B cell (primary cell): ENCODE data around the gene IL1RL2. TPM values are rescaled to one million over a fixed set of nuclear protein-coding genes. Genes with fewer than 3 reads are reported as not detected.

ENCODE experiments used
- ATAC-seq: fragments of 200-7000 bp; cut with Tn5 transposase; one replicate; pipeline ENCODE4 v1.10.0; 2021; ENCODE audit warnings: low read depth, mild to moderate bottlenecking, moderate number of reproducible peaks, moderate library complexity
- CTCF ChIA-PET: fragments of 350-600 bp; sonication (Branson Sonifier 250); formaldehyde crosslinking; loops from one replicate; lab custom pipeline; 2021; ENCODE audit warnings: antibody characterized with exemption, inconsistent platforms; lab: Charles Lee
- POLR2A ChIA-PET: fragments of 350-600 bp; sonication (Branson Sonifier 250); formaldehyde crosslinking; loops from one replicate; lab custom pipeline; 2021; ENCODE audit warnings: antibody characterized with exemption; lab: Charles Lee
- DNase-seq: peaks from one replicate; pipeline ENCODE4 v3.0.0; 2013
- H2AFZ ChIP-seq: 2 replicates; pipeline ENCODE4 v1.6.1; 2012; ENCODE audit warnings: mild to moderate bottlenecking, low read depth, low read length; ENCODE audit not compliant: insufficient read depth, poor library complexity, severe bottlenecking
- H3K27ac ChIP-seq, 2 donors: 1 replicate in 1 of 2; 2 replicates in 1 of 2; pipeline ENCODE4 v1.5.1; 2012 to 2013; ENCODE audit warnings: low read length in 2 of 2, mild to moderate bottlenecking in 2 of 2, moderate library complexity in 1 of 2
- H3K27me3 ChIP-seq, 4 experiments: fragments of 200-600 bp in 1 of 4; sonication (generic) in 1 of 4; replicated peaks in 1 of 4; 1 replicate in 2 of 4; 2 replicates in 2 of 4; pipeline versions ENCODE4 v1.6.1 to v1.7.0; 2013 to 2016; ENCODE audit warnings: low read length in 3 of 4, mild to moderate bottlenecking in 2 of 4, mixed read lengths in 1 of 4, moderate library complexity in 1 of 4; ENCODE audit not compliant: insufficient read depth in 4 of 4, control insufficient read depth in 3 of 4; ENCODE audit errors: control extremely low read depth in 1 of 4
- H3K36me3 ChIP-seq, 2 experiments: replicated peaks in 1 of 2; 1 replicate in 1 of 2; 2 replicates in 1 of 2; pipeline versions ENCODE4 v1.6.1 to v1.7.1; 2013; ENCODE audit warnings: low read length in 1 of 2; ENCODE audit not compliant: insufficient read depth in 2 of 2, control insufficient read depth in 1 of 2; ENCODE audit errors: control extremely low read depth in 1 of 2, extremely low read depth in 1 of 2
- H3K4me1 ChIP-seq, 2 donors: fragments of 200-600 bp in 1 of 2; sonication (generic) in 1 of 2; 1 replicate in 1 of 2; 2 replicates in 1 of 2; pipeline versions ENCODE4 v1.5.1 to v1.6.1; 2013 to 2017; ENCODE audit warnings: low read length in 2 of 2; ENCODE audit not compliant: control insufficient read depth in 2 of 2, insufficient read depth in 2 of 2
- H3K4me2 ChIP-seq: replicated peaks from 2 replicates; pipeline ENCODE3; 2012; ENCODE audit warnings: mild to moderate bottlenecking, low read depth, low read length; ENCODE audit not compliant: poor library complexity, severe bottlenecking
- H3K4me3 ChIP-seq, 5 experiments: fragments of 200-600 bp in 1 of 5; sonication (generic) in 1 of 5; 1 replicate in 3 of 5; 2 replicates in 2 of 5; pipeline versions ENCODE4 v1.5.1 to v1.7.0; 2011 to 2016; ENCODE audit warnings: low read length in 4 of 5, mild to moderate bottlenecking in 4 of 5, low read depth in 2 of 5, control low read depth in 1 of 5, moderate library complexity in 1 of 5; ENCODE audit not compliant: insufficient read depth in 1 of 5; ENCODE audit errors: control extremely low read depth in 1 of 5, extremely low read depth in 1 of 5
- H3K79me2 ChIP-seq: fragments of 200-600 bp; sonication (generic); one replicate; pipeline ENCODE4 v1.6.0; 2016; ENCODE audit warnings: low read length; ENCODE audit not compliant: control insufficient read depth, insufficient read depth
- H3K9ac ChIP-seq: fragments of 200-600 bp; sonication (generic); 2 replicates; pipeline ENCODE4 v1.6.1; 2017; ENCODE audit warnings: mild to moderate bottlenecking, low read length, moderate library complexity
- H3K9me3 ChIP-seq, 3 donors: one replicate each; pipeline versions ENCODE4 v1.6.1 to v1.7.1; 2013; ENCODE audit warnings: low read length in 2 of 3; ENCODE audit not compliant: control insufficient read depth in 2 of 3, insufficient read depth in 1 of 3; ENCODE audit errors: control extremely low read depth in 1 of 3
- H4K20me1 ChIP-seq: 2 replicates; pipeline ENCODE4 v1.6.0; 2012; ENCODE audit warnings: mild to moderate bottlenecking, low read length; ENCODE audit not compliant: insufficient read depth, control insufficient read depth, poor library complexity, severe bottlenecking
- H3K27ac Mint-ChIP-seq: one replicate; pipeline ENCODE4 v1.8.0; 2021; ENCODE audit warnings: mixed read lengths
- H3K27me3 Mint-ChIP-seq: one replicate; pipeline ENCODE4 v1.8.0; 2021; ENCODE audit warnings: mixed read lengths
- H3K4me1 Mint-ChIP-seq: one replicate; pipeline ENCODE4 v1.8.0; 2021; ENCODE audit warnings: mixed read lengths
- H3K4me3 Mint-ChIP-seq: one replicate; pipeline ENCODE4 v1.8.0; 2021; ENCODE audit warnings: mixed read lengths
- H3K9me3 Mint-ChIP-seq: one replicate; pipeline ENCODE4 v1.8.0; 2022; ENCODE audit warnings: mixed read lengths; ENCODE audit not compliant: insufficient read depth
- CTCF ChIP-seq: fragments of 200-600 bp; IDR thresholded peaks from one replicate; pipeline ENCODE4 v1.8.0; 2022; ENCODE audit warnings: antibody characterized with exemption, mild to moderate bottlenecking
- EZH2 ChIP-seq: IDR thresholded peaks from 2 replicates; pipeline ENCODE4 v1.6.1; 2012; ENCODE audit warnings: borderline replicate concordance, low read depth, mild to moderate bottlenecking, moderate library complexity, low read length; ENCODE audit not compliant: insufficient read depth, poor library complexity, severe bottlenecking
- WGBS: methylation state at CpG from one replicate; pipeline ENCODE4 v1.1.5; 2013; ENCODE audit warnings: missing lambda C conversion rate; ENCODE audit not compliant: insufficient coverage; 5-methylcytosine and 5-hydroxymethylcytosine counted together
- intact Hi-C: fragments of 100-400 bp; cut with micrococcal nuclease; formaldehyde crosslinking; loops from one replicate; pipeline ENCODE4 v1.10.0; 2022
- polyA plus RNA-seq: library from polyadenylated mRNA; depleted of rRNA; stranded (reverse); fragments of >200 nt; gene quantifications from 2 replicates; pipeline ENCODE4 v1.2.3, GENCODE V29; 2012
- total RNA-seq, 2 donors: library from RNA; stranded (reverse); fragments of 120-200 nt in 1 of 2; gene quantifications; 1 replicate in 1 of 2; 2 replicates in 1 of 2; pipeline versions ENCODE4 v1.2.3 to v1.2.4, GENCODE V29; 2013 to 2022

IL1RL2 gene
- total and polyA plus RNA-seq, 2 donors (not counting 1 experiment from before 2014, with no cell fraction given): not detected

GRCh38 chr2:102256874-102257462 lies 70.1 kb downstream of the IL1RL2 start:
- no peak overlapping the region for H3K4me2 ChIP-seq
- no peaks in the 10 kb centered on the region for H3K9me3 ChIP-seq
- Mint-ChIP-seq H3K4me3 (no peak overlapping the region), H3K9me3 (no peaks in the 10 kb centered on the region), H3K27me3 (peaks cover 26% of the 10 kb centered on the region), H3K27ac (no peak overlapping the region), H3K4me1 (no peaks in the 10 kb centered on the region)
- 80% methylated on average over 1 of the region's 5 CpGs for WGBS
- no peak overlapping the region for H3K27ac ChIP-seq
- H3K4me1 ChIP-seq: peaks cover 0 to 2% of the 10 kb centered on the region in 2 donors
- H2AFZ ChIP-seq: no peak overlapping the region
- POLR2A ChIA-PET: no interaction called here
- no peak for DNase-seq
- H3K4me3 ChIP-seq: no peak overlapping the region
- H3K9ac ChIP-seq: no peak overlapping the region
- no peak for ATAC-seq
- TF ChIP-seq EZH2 (no peak), CTCF (no peak)
- H3K36me3 ChIP-seq: no peaks in the 10 kb centered on the region
- CTCF ChIA-PET: interaction anchor here (1.6 to 1.8 kb wide), 2 partner anchors 17 to 23 kb away, joined by 3 to 5 read pairs; no protein-coding TSS in a partner anchor
- peaks cover 0 to 5% (median 4%) of the 10 kb centered on the region in 4 experiments for H3K27me3 ChIP-seq
- no peaks in the 10 kb centered on the region for H4K20me1 ChIP-seq
- no peaks in the 10 kb centered on the region for H3K79me2 ChIP-seq
- intact Hi-C loops: no loop called here

- ATAC-seq: no peak
- H3K27ac Mint-ChIP-seq: no peak overlapping the region
- H4K20me1 ChIP-seq: no peaks in the 10 kb centered on the region
- POLR2A ChIA-PET: no interaction called here
- no peaks in the 10 kb centered on the region for H3K79me2 ChIP-seq
- no peak overlapping the region for H3K4me2 ChIP-seq
- H3K27me3 ChIP-seq: peaks cover 0 to under 1% (median 0%) of the 10 kb centered on the region in 4 experiments
- TF ChIP-seq EZH2 (no peak), CTCF (no peak)
- no peak overlapping the region for H3K27ac ChIP-seq
- H3K4me1 ChIP-seq: no peaks in the 10 kb centered on the region
- CTCF ChIA-PET: interaction anchor here (1.8 kb wide), 1 partner anchor 18 kb away, joined by 5 read pairs; no protein-coding TSS in a partner anchor
- no peaks in the 10 kb centered on the region for H3K9me3 Mint-ChIP-seq
- no peak overlapping the region for H2AFZ ChIP-seq
- WGBS: 94% methylated on average over 2 of the region's 2 CpGs
- H3K4me1 Mint-ChIP-seq: no peaks in the 10 kb centered on the region
- DNase-seq: no peak
- intact Hi-C loops: no loop called here
- no peak overlapping the region for H3K9ac ChIP-seq
- peaks cover 18% of the 10 kb centered on the region for H3K27me3 Mint-ChIP-seq
- no peak overlapping the region for H3K4me3 Mint-ChIP-seq
- H3K36me3 ChIP-seq: no peaks in the 10 kb centered on the region
- no peaks in the 10 kb centered on the region for H3K9me3 ChIP-seq
- H3K4me3 ChIP-seq: no peak overlapping the region
These were observed 71.2 kb downstream of the IL1RL2 start for GRCh38 chr2:102258025-102258385.
